ENCODE measurements around the gene LDHB.
"Not testable (repeated sequence)": the region's sequence is repeated elsewhere in the genome, so short reads cannot be mapped to it uniquely, and the experiment has no call there.

The LDHB gene

GRCh38 chr12:21659383-21659782, 1.7 kb upstream of the LDHB start:
- no peak for DNase-seq

GRCh38 chr12:21656905-21657325, 727 bp downstream of the LDHB start:
- peak; percentile 45 for DNase-seq

GRCh38 chr12:21655591-21655990, 2.1 kb downstream of the LDHB start:
- DNase-seq, result no peak

GRCh38 chr12:21651821-21652220, 5.8 kb downstream of the LDHB start:
- no peak for DNase-seq

- no peak for DNase-seq
Measured at GRCh38 chr12:21650997-21651396, 6.6 kb downstream of the LDHB start.

- DNase-seq, result no peak
Measured at GRCh38 chr12:21649034-21649433, 8.6 kb downstream of the LDHB start.

- no peak for DNase-seq
Measured at GRCh38 chr12:21648378-21648777, 9.3 kb downstream of the LDHB start.

- no peak for DNase-seq
Measured at GRCh38 chr12:21647179-21647578, 10.5 kb downstream of the LDHB start.

- DNase-seq, result not testable (repeated sequence)
Measured at GRCh38 chr12:21645041-21645500, 12.6 kb downstream of the LDHB start.

GRCh38 chr12:21644516-21644915, 13.1 kb downstream of the LDHB start:
- DNase-seq, result no peak

GRCh38 chr12:21643758-21644157, 13.9 kb downstream of the LDHB start:
- no peak for DNase-seq

- no peak for DNase-seq
Measured at GRCh38 chr12:21642707-21643389, 14.8 kb downstream of the LDHB start.

GRCh38 chr12:21638054-21638891, 19.4 kb downstream of the LDHB start:
- DNase-seq, result no peak

- DNase-seq, result no peak
Measured at GRCh38 chr12:21634245-21634644, 23.4 kb downstream of the LDHB start.

GRCh38 chr12:21631367-21631766, 26.3 kb downstream of the LDHB start:
- no peak for DNase-seq

GRCh38 chr12:21627924-21628323, 29.7 kb downstream of the LDHB start:
- no peak for DNase-seq

- DNase-seq, result no peak
Measured at GRCh38 chr12:21618566-21618965, 39.1 kb downstream of the LDHB start.

- no peak for DNase-seq
Measured at GRCh38 chr12:21617030-21617429, 40.6 kb downstream of the LDHB start.

- no peak for DNase-seq
Measured at GRCh38 chr12:21615431-21615830, 42.2 kb downstream of the LDHB start.

- DNase-seq, result no peak
Measured at GRCh38 chr12:21614506-21614905, 43.1 kb downstream of the LDHB start.

GRCh38 chr12:21613931-21614330, 43.7 kb downstream of the LDHB start:
- DNase-seq, result no peak

- no peak for DNase-seq
Measured at GRCh38 chr12:21608196-21608595, 49.4 kb downstream of the LDHB start.

GRCh38 chr12:21607701-21608100, 49.9 kb downstream of the LDHB start:
- no peak for DNase-seq

- no peak for DNase-seq
Measured at GRCh38 chr12:21606175-21606574, 51.5 kb downstream of the LDHB start.
